Stimulated activated effector memory CD8-positive, alpha-beta T cell treated with anti-CD3 and anti-CD28 coated beads, Interleukin-12 subunit alpha, Interleukin-12 subunit beta, amount 100 ng/mL, for 72 hours (primary cell): ENCODE measurements around the gene CENPP.
A peak's percentile ranks its signal among the peaks of the same experiment; 100 is the strongest.

Source experiments
- ATAC-seq: fragments of 150-1000 bp; cut with Tn5 transposase; 2 replicates; pipeline ENCODE4 v1.10.0; 2021
- DNase-seq, 2 donors: peaks; one replicate each; pipeline ENCODE4 v3.0.0; 2021 to 2022; ENCODE audit warnings: low spot score in 2 of 2
- H3K27ac Mint-ChIP-seq: one replicate; pipeline ENCODE4 v1.8.0; 2022; ENCODE audit warnings: mild to moderate bottlenecking, mixed read lengths
- H3K36me3 Mint-ChIP-seq: one replicate; pipeline ENCODE4 v1.8.0; 2022; ENCODE audit warnings: mild to moderate bottlenecking, mixed read lengths
- H3K4me1 Mint-ChIP-seq: one replicate; pipeline ENCODE4 v1.8.0; 2022; ENCODE audit warnings: mixed read lengths
- H3K4me3 Mint-ChIP-seq: one replicate; pipeline ENCODE4 v1.8.0; 2022; ENCODE audit warnings: mild to moderate bottlenecking, mixed read lengths
- H3K9me3 Mint-ChIP-seq: one replicate; pipeline ENCODE4 v1.8.0; 2022; ENCODE audit warnings: mixed read lengths

Gene CENPP

DNA sequence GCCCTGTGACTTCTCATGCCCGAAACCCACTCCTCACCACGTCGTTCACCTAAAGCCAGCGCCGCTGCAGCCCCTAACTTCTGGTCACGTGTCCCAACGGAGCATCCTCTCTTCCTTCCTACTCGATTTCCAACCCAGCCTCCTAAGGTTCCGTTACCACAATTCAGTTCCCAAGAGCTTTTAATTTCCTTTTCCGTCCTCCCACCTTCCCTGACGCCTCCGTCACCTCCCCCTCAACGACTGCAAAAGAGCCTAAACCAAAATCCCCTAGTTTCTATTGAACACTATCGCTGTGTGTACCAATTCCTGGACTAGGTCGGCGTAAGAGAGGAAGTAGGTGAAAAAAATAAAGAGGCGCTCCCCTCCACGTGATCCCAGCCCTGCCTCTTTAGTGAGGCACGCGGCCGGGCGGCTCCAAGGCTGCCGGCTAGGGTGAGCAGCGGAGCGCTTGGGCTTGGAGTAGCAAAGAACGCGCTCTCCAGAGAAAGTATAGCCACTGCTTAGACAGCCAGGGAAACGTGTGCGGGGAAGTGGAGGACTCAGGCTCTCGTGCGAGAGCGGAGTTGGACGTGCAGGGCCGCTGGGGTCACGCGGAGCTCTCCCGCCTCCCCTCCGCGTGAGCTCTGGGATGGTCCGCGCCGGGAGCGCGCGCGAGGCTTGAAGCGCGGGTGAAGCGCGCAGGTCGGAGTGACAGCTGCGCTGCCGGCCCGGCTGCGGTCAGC is at the start of gene CENPP, which contains the start of gene NOL8:
TSS of gene CENPP (plus strand) at position 685 of the 722 bp plus-strand sequence.
TSS of gene NOL8 (minus strand) at position 82 of the 722 bp plus-strand sequence. CDS start 1,189 bp downstream, outside the sequence.
- Mint-ChIP-seq H3K4me3 (peak within 1 kb of the TSS; percentile 95), H3K36me3 (peaks cover 50% of the 10 kb centered on the region), H3K4me1 (peaks cover 28% of the 10 kb centered on the region), H3K9me3 (no peaks in the 10 kb centered on the region), H3K27ac (peak within 1 kb of the TSS; percentile 100)
- peak; percentile 73 to 92 for DNase-seq
- ATAC-seq = peak; percentile 97

DNA sequence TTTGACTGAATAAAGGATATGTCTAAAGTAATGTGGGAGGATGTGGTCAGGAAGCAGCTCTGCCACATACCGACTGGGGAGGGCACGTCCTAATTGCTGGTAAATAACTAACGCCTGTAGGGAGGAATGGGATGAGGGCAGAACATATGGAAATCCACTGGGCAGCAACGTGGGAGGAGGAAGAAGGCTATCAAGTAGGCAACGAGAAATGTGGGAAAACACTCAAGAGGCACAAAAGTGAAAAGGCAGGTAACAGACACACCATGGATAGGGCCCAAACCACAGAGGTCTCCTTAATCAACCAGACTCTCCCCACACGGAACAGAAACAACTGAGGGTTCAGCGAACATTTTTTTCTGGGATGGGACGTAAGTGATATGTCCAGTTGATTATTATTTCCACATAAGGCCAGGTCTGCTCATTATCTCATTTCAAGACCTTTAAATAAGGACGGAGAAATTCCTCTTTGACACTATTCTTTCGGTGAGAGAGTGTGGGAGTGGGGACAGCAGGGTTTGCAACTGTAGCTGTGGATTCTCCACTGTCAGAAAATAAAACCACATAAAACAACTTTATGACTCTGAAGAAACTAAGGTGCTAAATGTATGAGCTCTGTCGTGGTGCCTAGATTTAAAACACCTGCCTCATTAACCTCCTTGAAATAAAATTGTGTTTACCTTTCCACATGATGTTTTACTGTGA is 49.3 kb upstream of the CENPP start:
- DNase-seq (no peak), ATAC-seq (peak; percentile 61)
- Mint-ChIP-seq H3K9me3 (no peaks in the 10 kb centered on the region), H3K4me3 (no peak overlapping the region), H3K27ac (peak overlapping the region; percentile 88), H3K36me3 (peaks cover 100% of the 10 kb centered on the region), H3K4me1 (peaks cover 24% of the 10 kb centered on the region)

DNA sequence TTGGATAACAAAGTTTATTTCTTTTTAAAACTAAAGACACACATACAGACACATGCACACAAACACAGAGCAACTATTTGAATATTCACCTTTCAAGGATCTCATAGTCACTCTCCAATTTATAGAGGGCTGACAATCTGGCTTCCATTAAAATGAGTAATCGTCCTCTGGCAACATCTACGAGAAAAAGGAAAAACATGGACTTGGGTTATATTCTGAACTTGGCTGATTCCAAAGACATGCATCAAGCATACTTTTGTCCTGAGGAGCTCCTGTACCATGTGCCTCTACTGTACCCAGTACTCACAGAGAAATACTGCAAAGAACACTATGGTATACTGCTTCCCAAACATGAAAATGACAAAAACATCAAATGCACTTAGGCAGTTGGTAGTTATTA is 47.6 kb upstream of the CENPP start:
- peaks cover 100% of the 10 kb centered on the region for H3K36me3 Mint-ChIP-seq
- H3K9me3 Mint-ChIP-seq = no peaks in the 10 kb centered on the region
- H3K4me1 Mint-ChIP-seq = peaks cover 24% of the 10 kb centered on the region
- DNase-seq = no peak
- no peak for ATAC-seq
- no peak overlapping the region for H3K4me3 Mint-ChIP-seq
- H3K27ac Mint-ChIP-seq = peak overlapping the region; percentile 88

DNA sequence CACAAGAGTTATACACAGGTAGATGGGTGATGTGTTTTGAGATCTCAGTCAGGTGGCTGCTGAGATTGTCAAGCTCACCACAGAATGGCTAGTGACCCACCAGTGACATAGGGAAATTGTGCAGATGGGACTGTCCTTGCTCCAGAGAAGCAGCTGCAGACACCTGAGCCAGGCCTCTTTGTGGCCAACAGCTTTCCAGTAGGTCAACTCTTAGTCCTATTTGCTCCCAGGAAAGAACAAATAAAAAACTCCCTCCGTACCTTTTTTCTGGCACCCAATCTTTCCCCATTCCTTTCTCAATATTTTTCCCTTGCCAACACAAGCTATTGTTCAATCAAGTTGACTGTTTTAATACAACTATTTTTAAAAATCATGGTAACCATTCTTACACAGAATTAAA is 46.5 kb upstream of the CENPP start:
- H3K4me3 Mint-ChIP-seq = no peak overlapping the region
- no peak for ATAC-seq
- DNase-seq = no peak
- H3K36me3 Mint-ChIP-seq = peaks cover 100% of the 10 kb centered on the region
- no peaks in the 10 kb centered on the region for H3K9me3 Mint-ChIP-seq
- peaks cover 24% of the 10 kb centered on the region for H3K4me1 Mint-ChIP-seq
- H3K27ac Mint-ChIP-seq = no peak overlapping the region

DNA sequence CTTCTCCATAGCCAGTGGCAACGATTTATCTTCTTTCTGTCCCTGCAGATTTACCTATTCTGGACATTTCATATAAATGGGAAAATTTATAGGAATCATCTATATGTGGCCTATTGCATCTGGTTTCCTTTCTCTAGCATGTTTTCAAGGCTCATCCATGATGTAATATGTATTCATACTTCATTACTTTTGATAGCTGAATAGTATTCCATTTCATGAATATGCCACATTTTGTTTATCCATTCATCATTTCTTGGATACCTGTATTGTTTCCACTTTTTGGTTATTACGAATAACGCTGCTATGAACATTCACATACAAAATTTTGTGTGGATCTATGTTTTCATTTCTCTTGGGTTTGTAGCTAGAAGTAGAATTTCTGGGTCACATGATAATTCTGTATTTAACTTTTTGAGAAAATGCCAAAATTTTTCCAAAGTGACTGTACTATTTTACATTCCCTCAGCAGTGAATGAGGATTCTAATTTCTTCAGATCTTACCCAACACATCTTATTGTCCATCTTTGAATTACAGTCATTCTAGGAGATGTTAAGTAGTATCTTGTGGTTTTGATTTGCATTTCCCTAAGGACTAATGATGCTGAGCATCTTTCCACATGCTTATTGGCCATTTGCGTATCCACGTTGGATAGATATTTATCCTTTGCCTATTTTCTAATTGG is 35.9 kb upstream of the CENPP start:
- ATAC-seq = no peak

DNA sequence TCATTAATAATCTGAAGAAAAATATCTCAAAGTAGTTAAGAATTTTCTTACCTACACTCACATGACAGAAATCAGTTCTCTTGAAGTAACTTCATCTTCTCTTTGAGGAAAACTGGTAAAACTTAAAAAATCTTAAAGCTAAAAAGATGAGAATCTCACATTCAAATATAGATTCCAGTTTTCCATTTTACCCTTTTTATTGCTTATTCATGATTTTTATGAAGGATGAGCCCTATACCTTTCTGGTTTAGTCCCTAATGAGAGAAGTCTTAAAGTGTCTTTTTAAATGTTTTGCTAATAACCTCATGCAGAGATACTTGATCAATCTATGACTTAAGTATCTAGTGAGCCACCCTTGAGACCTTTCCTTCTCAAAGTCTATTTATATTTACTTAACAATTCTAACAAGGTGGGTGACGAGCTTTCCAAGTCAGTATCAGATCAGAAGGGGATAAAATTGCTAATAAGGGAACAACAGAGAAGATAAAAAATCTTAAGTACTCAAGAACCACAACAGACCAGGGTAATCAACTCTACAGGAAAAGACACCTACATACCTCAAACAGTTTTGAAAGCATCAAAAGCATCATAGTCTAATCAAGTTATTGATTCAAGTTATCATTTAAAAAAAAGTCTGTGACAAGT is 34.8 kb upstream of the CENPP start:
- H3K4me3 Mint-ChIP-seq = peak overlapping the region; percentile 75

More for the DNA sequence above, 35.9 kb upstream of the CENPP start:
- H3K9me3 Mint-ChIP-seq = no peaks in the 10 kb centered on the region
- no peak overlapping the region for H3K27ac Mint-ChIP-seq
- H3K4me1 Mint-ChIP-seq = peaks cover 33% of the 10 kb centered on the region
- H3K4me3 Mint-ChIP-seq = no peak overlapping the region
- no peak for DNase-seq
- H3K36me3 Mint-ChIP-seq = peaks cover 100% of the 10 kb centered on the region

DNA sequence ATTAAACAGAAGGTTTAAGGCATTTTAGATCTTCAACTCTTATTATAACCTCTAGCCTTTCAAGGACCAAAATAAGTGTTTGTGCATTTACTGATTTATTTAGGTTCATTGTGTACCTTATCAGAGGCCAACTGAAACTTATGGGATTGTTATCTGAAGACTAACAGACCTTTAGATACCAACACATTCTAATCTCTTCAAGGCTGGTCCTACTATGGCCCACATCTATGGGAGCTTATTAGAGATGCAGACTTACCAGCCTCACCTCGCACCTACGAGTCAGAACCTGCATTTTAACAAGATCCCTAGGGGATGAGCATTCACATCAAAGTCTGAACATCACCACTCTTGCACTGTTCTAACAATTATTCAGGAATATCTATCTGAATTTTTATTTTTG is 34.2 kb upstream of the CENPP start:
- peak overlapping the region; percentile 75 for H3K4me3 Mint-ChIP-seq
- no peak for DNase-seq
- H3K27ac Mint-ChIP-seq = peak overlapping the region; percentile 99
- H3K9me3 Mint-ChIP-seq = no peaks in the 10 kb centered on the region
- H3K36me3 Mint-ChIP-seq = peaks cover 88% of the 10 kb centered on the region
- ATAC-seq = no peak
- peaks cover 42% of the 10 kb centered on the region for H3K4me1 Mint-ChIP-seq

More for the DNA sequence above, 34.8 kb upstream of the CENPP start:
- Mint-ChIP-seq H3K36me3 (peaks cover 89% of the 10 kb centered on the region), H3K27ac (peak overlapping the region; percentile 99), H3K4me1 (peaks cover 42% of the 10 kb centered on the region), H3K9me3 (no peaks in the 10 kb centered on the region)
- ATAC-seq (no peak), DNase-seq (no peak)

DNA sequence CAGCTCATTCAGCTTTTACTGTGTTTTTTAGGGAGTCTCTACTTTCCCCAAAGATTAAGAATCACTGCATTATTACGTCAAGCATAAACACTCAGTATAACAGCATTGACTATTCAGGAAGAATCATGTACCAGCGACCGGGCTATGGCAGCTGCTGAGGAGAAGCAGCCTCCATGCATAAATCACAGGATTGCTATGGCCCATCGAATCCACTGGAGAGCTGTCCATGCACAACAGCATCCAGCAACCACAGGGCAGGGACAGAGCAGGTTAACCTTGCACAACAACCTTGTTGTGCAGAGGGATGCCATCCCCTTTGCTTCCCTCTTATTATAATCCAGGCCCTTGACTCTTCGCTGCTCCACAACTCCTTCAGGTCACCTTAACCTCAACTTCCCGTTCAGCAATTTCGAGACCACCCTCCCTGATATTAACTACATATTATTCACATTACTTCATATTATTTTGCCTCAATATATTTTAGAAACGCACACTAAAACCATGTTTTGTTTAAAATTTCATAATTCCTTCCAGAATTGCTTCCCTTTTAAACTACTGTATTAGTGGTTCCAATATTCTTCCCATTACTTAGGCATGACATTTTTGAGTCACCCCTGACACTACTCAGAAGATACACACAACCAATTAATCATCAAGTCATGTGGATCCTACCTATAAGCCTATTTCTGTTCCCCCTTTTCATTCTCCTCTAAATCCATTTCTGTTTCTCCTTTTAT is 33.2 kb upstream of the CENPP start:
- H3K4me1 Mint-ChIP-seq = peaks cover 48% of the 10 kb centered on the region
- no peak for DNase-seq
- H3K36me3 Mint-ChIP-seq = peaks cover 88% of the 10 kb centered on the region
- H3K4me3 Mint-ChIP-seq = peak overlapping the region; percentile 75
- peak overlapping the region; percentile 99 for H3K27ac Mint-ChIP-seq
- no peaks in the 10 kb centered on the region for H3K9me3 Mint-ChIP-seq
- no peak for ATAC-seq

DNA sequence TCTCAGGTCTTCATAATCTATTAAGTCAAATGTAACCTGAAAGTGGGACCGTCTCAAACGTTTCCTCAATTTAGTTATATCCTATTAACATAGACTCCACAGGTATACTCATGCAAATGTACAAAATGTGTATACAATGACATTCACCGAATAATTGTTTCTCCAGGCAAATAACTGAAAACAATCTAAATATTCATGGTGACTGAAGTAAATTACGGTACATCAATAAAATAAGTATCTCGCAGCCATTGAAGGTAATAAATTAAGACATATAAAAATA is 32.7 kb upstream of the CENPP start:
- H3K9me3 Mint-ChIP-seq = no peaks in the 10 kb centered on the region
- DNase-seq (no peak), ATAC-seq (no peak)
- H3K4me3 Mint-ChIP-seq = peak overlapping the region; percentile 75
- H3K36me3 Mint-ChIP-seq = peaks cover 88% of the 10 kb centered on the region
- H3K27ac Mint-ChIP-seq = peak overlapping the region; percentile 99
- H3K4me1 Mint-ChIP-seq = peaks cover 48% of the 10 kb centered on the region

DNA sequence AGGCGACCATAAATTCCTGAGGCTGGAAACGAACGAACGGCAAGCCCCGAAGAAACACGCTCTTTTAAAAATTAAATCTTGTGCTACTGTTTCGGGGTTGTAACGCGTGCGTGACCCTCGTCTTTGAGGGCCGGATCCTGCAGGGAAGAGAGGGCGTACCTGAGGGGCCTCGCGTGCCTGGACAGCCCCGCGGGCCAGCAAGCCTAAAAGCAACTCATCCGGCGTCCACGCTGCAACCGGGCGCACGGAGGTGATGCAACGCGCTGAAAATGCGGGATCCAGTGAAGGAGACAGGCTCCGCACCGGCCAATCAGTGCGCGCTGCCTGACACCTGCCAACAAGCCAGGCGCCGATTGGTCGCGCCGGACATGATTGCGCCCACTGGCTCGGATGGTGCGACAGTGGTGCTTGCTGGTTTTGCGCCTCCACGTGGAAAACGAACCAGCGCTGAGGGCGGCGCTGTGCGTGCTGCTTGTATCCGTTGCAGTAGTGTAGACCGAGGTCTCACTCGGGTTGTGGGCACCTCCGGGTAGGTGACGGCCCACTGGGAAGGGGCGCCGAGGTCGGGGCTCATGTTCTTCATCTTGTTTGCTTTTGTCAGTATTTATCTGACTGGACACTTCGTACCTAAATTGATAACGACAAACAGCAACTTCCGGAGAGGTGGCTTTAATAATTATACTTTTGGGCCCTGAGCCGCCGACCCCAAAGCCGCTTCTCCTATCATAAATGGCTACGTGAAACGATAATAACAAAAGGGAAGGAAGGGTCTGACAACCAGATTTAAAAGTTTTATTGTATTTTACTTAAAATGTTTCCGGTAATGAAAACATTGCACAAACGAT is 32.1 kb upstream of the CENPP start, which contains the start of gene IARS1:
TSS of gene IARS1 (minus strand) at position 246 of the 845 bp plus-strand sequence. CDS start 4,278 bp downstream, outside the sequence.
- ATAC-seq = peak; percentile 99
- H3K4me3 Mint-ChIP-seq = peak within 1 kb of the TSS; percentile 75
- no peaks in the 10 kb centered on the region for H3K9me3 Mint-ChIP-seq
- peaks cover 48% of the 10 kb centered on the region for H3K4me1 Mint-ChIP-seq
- H3K27ac Mint-ChIP-seq = peak within 1 kb of the TSS; percentile 99
- peak; percentile 98 to 99 for DNase-seq
- peaks cover 88% of the 10 kb centered on the region for H3K36me3 Mint-ChIP-seq

DNA sequence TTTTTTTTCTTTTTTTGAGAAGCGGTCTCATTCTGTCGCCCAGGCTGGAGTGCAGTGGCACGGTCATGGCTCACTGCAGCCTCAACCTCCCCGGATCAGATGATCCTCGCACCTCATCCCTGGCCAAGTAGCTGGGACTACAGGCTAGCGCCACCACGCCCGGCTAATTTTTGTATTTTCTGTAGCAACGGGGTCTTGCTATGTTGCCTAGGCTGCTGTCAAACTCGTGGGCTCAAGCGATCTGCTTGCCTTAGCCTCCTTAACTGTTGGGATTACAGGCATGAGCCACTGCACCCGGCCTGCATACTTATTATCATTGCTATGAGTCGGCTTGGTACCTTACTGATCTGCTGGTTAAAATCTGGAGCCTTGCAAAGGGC is 31.5 kb upstream of the CENPP start:
- H3K9me3 Mint-ChIP-seq = no peaks in the 10 kb centered on the region
- peak overlapping the region; percentile 75 for H3K4me3 Mint-ChIP-seq
- H3K27ac Mint-ChIP-seq = peak overlapping the region; percentile 99
- H3K36me3 Mint-ChIP-seq = peaks cover 88% of the 10 kb centered on the region
- DNase-seq (peak; percentile 4 to 66), ATAC-seq (no peak)
- H3K4me1 Mint-ChIP-seq = peaks cover 48% of the 10 kb centered on the region

DNA sequence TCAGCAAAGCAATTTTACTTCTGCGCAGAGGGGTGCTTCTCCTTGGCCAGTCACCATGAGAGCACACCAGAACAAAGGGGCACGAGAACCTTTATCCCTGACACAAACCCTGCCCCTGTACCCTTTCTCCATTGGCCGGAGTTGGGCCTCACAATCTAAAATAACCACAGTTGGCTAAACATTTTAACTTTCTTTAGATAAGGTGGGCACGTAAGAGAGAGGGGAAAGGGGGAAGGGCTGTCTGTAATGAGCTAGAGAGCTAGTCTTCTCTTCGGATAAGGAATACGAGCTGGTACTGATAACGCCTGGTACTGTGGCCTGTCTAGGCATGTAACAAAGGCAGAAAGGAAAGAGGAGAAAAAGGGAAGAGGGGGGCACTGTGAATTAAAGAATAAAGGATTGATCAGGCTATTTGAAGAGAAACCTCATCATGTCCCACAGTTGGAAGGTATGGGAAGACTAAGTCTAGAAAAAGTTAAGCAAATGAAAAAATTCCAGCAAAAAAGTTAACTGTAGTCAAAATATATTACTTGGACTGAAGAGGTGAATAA is 30.4 kb upstream of the CENPP start:
- Mint-ChIP-seq H3K9me3 (no peaks in the 10 kb centered on the region), H3K4me1 (peaks cover 48% of the 10 kb centered on the region), H3K4me3 (peak overlapping the region; percentile 75), H3K27ac (no peak overlapping the region), H3K36me3 (peaks cover 88% of the 10 kb centered on the region)
- no peak for ATAC-seq
- no peak for DNase-seq

DNA sequence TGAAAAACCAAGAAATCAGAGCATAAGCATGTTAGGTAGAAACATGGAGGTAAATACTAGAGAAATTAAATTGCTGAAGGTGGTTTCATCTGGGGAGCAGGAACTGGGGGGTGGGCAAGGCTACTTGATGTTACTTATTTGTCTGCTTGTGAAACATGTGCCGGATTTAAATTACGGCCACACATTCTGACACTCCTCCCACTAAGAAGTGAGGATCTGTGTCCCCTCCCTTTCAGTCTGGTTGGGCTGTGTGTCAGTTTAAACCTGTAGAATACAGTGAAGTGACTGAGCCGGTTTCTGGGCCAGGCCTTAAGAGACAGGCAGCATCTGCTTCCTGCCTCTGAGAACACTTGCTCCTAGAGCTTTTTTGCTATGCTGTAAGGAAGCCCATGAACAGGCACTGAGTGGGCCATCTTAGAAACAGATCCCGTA is 29.9 kb upstream of the CENPP start:
- Mint-ChIP-seq H3K4me3 (no peak overlapping the region), H3K36me3 (peaks cover 88% of the 10 kb centered on the region), H3K4me1 (peaks cover 46% of the 10 kb centered on the region), H3K9me3 (no peaks in the 10 kb centered on the region), H3K27ac (no peak overlapping the region)
- no peak for ATAC-seq
- no peak for DNase-seq

DNA sequence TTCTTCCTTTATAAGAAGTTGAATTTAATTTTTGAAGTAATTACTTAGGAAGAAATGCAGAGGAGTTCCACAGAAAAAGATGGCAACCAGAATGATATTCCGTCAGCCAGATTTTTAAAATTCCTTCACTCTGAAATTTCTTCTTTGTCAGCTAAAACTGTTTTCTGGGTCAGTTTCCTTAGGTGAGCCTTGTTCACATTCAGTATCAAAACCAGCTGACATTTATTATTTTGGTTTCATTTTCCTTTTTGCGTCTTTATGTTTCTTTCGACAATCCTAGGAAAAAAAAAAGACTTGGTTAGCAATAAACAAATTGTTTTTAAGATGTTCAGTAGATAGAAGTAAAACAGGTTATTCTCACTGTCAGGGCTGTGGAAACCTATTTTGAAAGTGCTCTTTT is 28.1 kb upstream of the CENPP start:
- no peaks in the 10 kb centered on the region for H3K9me3 Mint-ChIP-seq
- H3K36me3 Mint-ChIP-seq = peaks cover 88% of the 10 kb centered on the region
- peak overlapping the region; percentile 40 for H3K4me3 Mint-ChIP-seq
- peak overlapping the region; percentile 67 for H3K27ac Mint-ChIP-seq
- H3K4me1 Mint-ChIP-seq = peaks cover 31% of the 10 kb centered on the region
- ATAC-seq = no peak
- DNase-seq = no peak
